HEK293T (cell line): ENCODE results near the gene C19orf47.

Source experiments
- ARNT ChIP-seq: fragments of 450-650 bp; IDR thresholded peaks from 2 replicates; pipeline ENCODE4 v1.6.1; 2017; ENCODE audit warnings: mild to moderate bottlenecking
- ELF4 ChIP-seq: fragments of 450-650 bp; IDR thresholded peaks from 2 replicates; pipeline ENCODE4 v1.6.1; 2017; ENCODE audit warnings: antibody characterized with exemption
- FOXA1 ChIP-seq: fragments of 450-650 bp; IDR thresholded peaks from 2 replicates; pipeline ENCODE4 v1.6.1; 2016; ENCODE audit warnings: mild to moderate bottlenecking
- FOXK2 ChIP-seq: fragments of 450-650 bp; IDR thresholded peaks from 2 replicates; pipeline ENCODE4 v1.6.1; 2016; ENCODE audit warnings: mild to moderate bottlenecking
- FOXM1 ChIP-seq: fragments of 450-650 bp; IDR thresholded peaks from 2 replicates; pipeline ENCODE4 v1.6.1; 2017; ENCODE audit warnings: mild to moderate bottlenecking, borderline replicate concordance
- L3MBTL2 ChIP-seq: fragments of 450-650 bp; conservative IDR thresholded peaks from 2 replicates; pipeline ENCODE4 v1.6.1; 2016; ENCODE audit warnings: mild to moderate bottlenecking
- LEF1 ChIP-seq: fragments of 450-650 bp; IDR thresholded peaks from 2 replicates; pipeline ENCODE4 v1.6.1; 2017; ENCODE audit warnings: mild to moderate bottlenecking, borderline replicate concordance
- NFRKB ChIP-seq: fragments of 450-650 bp; IDR thresholded peaks from 2 replicates; pipeline ENCODE4 v1.6.1; 2016; ENCODE audit warnings: mild to moderate bottlenecking, moderate library complexity
- SP1 ChIP-seq: fragments of 450-650 bp; IDR thresholded peaks from 2 replicates; pipeline ENCODE4 v1.6.1; 2017
- SUZ12 ChIP-seq: fragments of 450-650 bp; IDR thresholded peaks from 2 replicates; pipeline ENCODE4 v1.6.1; 2016; ENCODE audit warnings: mild to moderate bottlenecking
- ZNF384 ChIP-seq: fragments of 450-650 bp; IDR thresholded peaks from 2 replicates; pipeline ENCODE4 v1.6.1; 2016

GRCh38 chr19:40344422-40344821 lies 3.8 kb downstream of the C19orf47 start:
- TF ChIP-seq NFRKB (no peak), FOXA1 (no peak), ELF4 (no peak), FOXK2 (no peak), FOXM1 (no peak), SP1 (no peak), L3MBTL2 (no peak), LEF1 (no peak), ZNF384 (no peak), ARNT (no peak), SUZ12 (no peak)
